Muscle layer of colon (tissue), 2 donors: ENCODE results near the gene SMIM10L2A.

Experiments
- H3K27ac ChIP-seq: one replicate; pipeline ENCODE4 v1.7.0; 2013; ENCODE audit warnings: low read depth, mild to moderate bottlenecking, low read length, moderate library complexity
- H3K27me3 ChIP-seq, 2 donors: one replicate each; pipeline ENCODE4 v1.7.0; 2013; ENCODE audit warnings: low read length in 2 of 2, mild to moderate bottlenecking in 2 of 2; ENCODE audit not compliant: insufficient read depth in 2 of 2, control insufficient read depth in 1 of 2
- H3K36me3 ChIP-seq: one replicate; pipeline ENCODE4 v1.7.0; 2013; ENCODE audit warnings: mild to moderate bottlenecking, low read length; ENCODE audit not compliant: insufficient read depth
- H3K4me1 ChIP-seq: one replicate; pipeline ENCODE4 v1.7.0; 2013; ENCODE audit warnings: mild to moderate bottlenecking, low read length; ENCODE audit not compliant: insufficient read depth
- H3K4me3 ChIP-seq, 2 donors: one replicate each; pipeline ENCODE4 v1.7.0; 2013; ENCODE audit warnings: low read length in 2 of 2, low read depth in 1 of 2, mild to moderate bottlenecking in 1 of 2, moderate library complexity in 1 of 2
- H3K9ac ChIP-seq: one replicate; pipeline ENCODE4 v1.7.0; 2013; ENCODE audit warnings: low read length
- H3K9me3 ChIP-seq: one replicate; pipeline ENCODE4 v1.7.0; 2013; ENCODE audit warnings: mild to moderate bottlenecking, low read length
- donor health status: abdominal sarcoma.
- donor health status: Adenocarcinoma of cecum.

SMIM10L2A gene

DNA sequence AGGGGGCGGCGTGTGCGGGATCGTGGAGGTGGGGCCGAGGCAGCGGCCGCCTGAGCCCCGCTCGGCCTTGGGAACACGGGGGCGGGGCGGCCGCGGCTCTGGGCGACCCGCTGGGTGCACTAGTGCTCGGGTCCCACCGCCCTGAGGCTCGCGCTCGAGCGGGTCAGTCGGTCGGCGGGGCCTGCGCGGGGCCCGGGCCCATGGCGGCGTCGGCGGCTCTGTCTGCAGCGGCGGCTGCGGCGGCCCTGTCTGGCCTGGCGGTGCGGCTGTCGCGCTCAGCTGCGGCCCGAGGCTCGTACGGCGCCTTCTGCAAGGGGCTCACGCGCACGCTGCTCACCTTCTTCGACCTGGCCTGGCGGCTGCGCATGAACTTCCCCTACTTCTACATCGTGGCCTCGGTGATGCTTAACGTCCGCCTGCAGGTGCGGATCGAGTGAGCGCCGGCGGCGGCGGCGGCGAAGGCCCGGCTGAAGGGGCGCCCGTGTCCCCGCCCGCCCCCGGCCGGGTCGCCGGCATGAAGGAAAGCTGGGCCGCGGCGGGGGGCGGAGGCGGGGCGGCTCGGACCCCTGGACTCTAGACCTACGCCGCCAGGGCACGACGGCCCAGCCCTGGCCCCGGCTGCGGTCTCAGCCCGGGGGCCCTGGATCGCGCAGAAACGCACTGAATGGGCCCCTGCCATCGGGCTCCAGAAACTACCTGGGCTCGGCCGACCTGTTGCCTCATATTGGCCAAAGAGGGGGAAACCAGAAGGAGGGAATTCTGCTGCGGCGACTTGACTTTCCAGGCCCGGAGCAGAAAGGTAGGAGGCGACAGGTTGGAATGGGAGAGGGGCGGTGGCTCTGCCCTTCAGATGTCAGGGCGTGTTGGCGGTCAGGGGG, at the start of gene SMIM10L2A:
Gene SMIM10L2A, plus strand, starts transcription at position 13 of the 878 bp plus-strand sequence. Its CDS starts 188 bp downstream, at position 201.
- no peaks in the 10 kb centered on the region for H3K4me1 ChIP-seq
- peaks cover 0 to 6% of the 10 kb centered on the region in 2 donors for H3K27me3 ChIP-seq
- no peaks in the 10 kb centered on the region for H3K36me3 ChIP-seq
- no peak within 1 kb of the TSS for H3K9ac ChIP-seq
- peak within 1 kb of the TSS; percentile 24 to 27 for H3K4me3 ChIP-seq
- no peaks in the 10 kb centered on the region for H3K9me3 ChIP-seq
- H3K27ac ChIP-seq, result no peak within 1 kb of the TSS

DNA sequence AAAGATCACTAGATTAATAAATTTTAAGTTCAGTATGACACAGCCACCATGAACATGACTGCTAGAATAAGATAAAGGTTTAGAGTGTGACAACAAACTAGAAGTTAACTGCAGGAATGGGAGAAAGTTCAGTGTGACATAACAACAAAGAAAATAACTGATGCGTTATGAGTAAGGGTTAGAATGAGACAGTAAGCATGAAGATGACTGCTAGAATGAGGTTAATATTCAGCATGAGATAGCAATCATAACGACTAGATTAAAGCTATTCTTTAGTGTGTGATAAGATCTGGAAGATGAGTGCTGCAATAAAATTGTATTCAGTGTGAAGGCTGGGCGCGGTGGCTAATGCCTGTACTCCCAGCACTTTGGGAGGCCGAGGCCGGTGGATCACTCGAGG, 48.4 kb upstream of the SMIM10L2A start:
- no peak overlapping the region for H3K27ac ChIP-seq
- no peak overlapping the region for H3K9ac ChIP-seq
- H3K27me3 ChIP-seq, result no peaks in the 10 kb centered on the region
- H3K9me3 ChIP-seq, result no peaks in the 10 kb centered on the region
- no peaks in the 10 kb centered on the region for H3K36me3 ChIP-seq
- no peak overlapping the region for H3K4me3 ChIP-seq
- H3K4me1 ChIP-seq, result no peaks in the 10 kb centered on the region

DNA sequence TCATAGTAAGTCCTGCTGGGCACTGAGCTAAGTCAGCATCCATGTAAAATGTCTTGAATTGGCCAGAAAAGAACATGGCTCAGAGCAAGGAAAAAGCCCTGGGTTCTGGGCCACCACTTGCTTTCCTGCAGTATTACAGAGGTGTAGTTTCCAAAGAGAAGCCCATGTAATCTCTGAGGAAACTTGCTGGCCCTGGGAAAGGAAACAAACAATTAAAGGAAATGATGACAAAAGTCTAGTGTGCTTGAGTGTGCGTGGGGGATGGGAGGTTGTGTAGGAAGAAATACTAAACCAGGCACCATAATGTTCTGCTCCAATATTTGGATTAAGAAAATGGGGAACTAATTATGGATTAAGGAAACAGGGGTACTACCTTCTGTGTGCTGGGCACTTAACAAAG, 39.5 kb upstream of the SMIM10L2A start:
- no peaks in the 10 kb centered on the region for H3K4me1 ChIP-seq
- no peaks in the 10 kb centered on the region for H3K27me3 ChIP-seq
- H3K9me3 ChIP-seq, result no peaks in the 10 kb centered on the region
- H3K36me3 ChIP-seq, result no peaks in the 10 kb centered on the region
- H3K27ac ChIP-seq, result no peak overlapping the region
- no peak overlapping the region for H3K4me3 ChIP-seq
- no peak overlapping the region for H3K9ac ChIP-seq

DNA sequence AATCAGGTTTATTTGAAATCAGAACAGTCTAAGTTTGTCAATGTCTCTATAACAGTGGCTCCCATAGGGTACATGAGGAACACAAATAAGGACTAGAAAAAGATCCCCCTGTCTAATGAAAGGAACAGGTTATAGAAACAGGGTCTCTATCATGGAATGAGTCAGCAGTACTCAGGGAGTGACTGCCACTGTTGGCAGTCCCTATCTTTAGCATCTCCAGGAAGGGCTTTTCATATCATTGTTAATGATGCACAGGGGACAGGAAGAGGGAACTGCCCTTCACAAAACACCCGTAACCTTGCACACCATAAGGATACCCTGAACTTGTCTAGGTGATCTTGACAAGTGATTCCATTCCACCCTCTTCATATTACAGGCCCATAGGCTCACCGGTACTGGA, 38.5 kb upstream of the SMIM10L2A start:
- no peaks in the 10 kb centered on the region for H3K9me3 ChIP-seq
- no peak overlapping the region for H3K9ac ChIP-seq
- H3K27ac ChIP-seq, result no peak overlapping the region
- H3K27me3 ChIP-seq, result no peaks in the 10 kb centered on the region
- no peak overlapping the region for H3K4me3 ChIP-seq
- no peaks in the 10 kb centered on the region for H3K4me1 ChIP-seq
- H3K36me3 ChIP-seq, result no peaks in the 10 kb centered on the region

- no peaks in the 10 kb centered on the region for H3K9me3 ChIP-seq
- no peaks in the 10 kb centered on the region for H3K4me1 ChIP-seq
- no peak overlapping the region for H3K4me3 ChIP-seq
- H3K27me3 ChIP-seq, result no peaks in the 10 kb centered on the region
- no peaks in the 10 kb centered on the region for H3K36me3 ChIP-seq
- no peak overlapping the region for H3K9ac ChIP-seq
- no peak overlapping the region for H3K27ac ChIP-seq
These were observed 37.4 kb upstream of the SMIM10L2A start for GRCh38 chrX:135384161-135384836.

DNA sequence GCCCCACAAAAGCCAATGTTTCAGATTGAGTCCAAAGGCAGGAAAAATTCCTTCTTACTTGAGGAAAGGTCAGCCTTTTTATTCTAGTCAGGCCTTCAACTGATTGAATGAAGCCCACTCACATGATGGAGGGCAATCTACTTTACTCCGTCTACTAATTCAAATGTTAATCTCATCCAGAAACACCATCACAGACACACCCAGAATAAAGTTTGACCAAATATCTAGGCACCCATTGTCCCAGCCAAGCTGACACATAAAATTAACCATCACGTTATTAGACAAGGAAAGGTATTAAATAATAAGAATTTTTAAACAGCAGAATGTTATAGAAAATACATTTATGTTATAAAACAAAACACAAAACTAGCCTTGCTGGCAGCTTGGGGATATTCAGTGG, 32.9 kb upstream of the SMIM10L2A start:
- no peak overlapping the region for H3K27ac ChIP-seq
- H3K27me3 ChIP-seq, result no peaks in the 10 kb centered on the region
- H3K4me3 ChIP-seq, result no peak overlapping the region
- no peaks in the 10 kb centered on the region for H3K9me3 ChIP-seq
- H3K4me1 ChIP-seq, result no peaks in the 10 kb centered on the region
- no peak overlapping the region for H3K9ac ChIP-seq
- H3K36me3 ChIP-seq, result no peaks in the 10 kb centered on the region

DNA sequence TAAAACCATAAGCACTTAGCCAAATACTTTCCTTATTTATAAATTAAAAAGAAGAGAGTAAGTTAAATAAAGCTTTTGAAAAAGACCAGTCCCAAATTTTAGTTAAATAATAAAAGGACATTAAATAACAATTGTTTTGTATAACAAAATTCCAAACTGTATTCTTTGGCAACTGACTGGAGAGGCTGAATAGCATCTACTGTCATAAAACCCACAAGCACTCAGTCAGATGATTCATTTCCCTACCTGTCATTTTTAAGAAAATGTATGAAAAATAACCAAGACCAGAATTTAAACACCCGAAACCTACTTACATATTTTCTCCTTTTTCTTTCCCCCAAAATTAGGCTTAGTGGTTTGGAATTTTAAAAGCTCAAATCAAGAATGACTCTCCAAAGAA, 32.5 kb upstream of the SMIM10L2A start:
- no peak overlapping the region for H3K4me3 ChIP-seq
- no peak overlapping the region for H3K27ac ChIP-seq
- H3K4me1 ChIP-seq, result no peaks in the 10 kb centered on the region
- H3K9ac ChIP-seq, result no peak overlapping the region
- H3K9me3 ChIP-seq, result no peaks in the 10 kb centered on the region
- no peaks in the 10 kb centered on the region for H3K36me3 ChIP-seq
- H3K27me3 ChIP-seq, result no peaks in the 10 kb centered on the region

DNA sequence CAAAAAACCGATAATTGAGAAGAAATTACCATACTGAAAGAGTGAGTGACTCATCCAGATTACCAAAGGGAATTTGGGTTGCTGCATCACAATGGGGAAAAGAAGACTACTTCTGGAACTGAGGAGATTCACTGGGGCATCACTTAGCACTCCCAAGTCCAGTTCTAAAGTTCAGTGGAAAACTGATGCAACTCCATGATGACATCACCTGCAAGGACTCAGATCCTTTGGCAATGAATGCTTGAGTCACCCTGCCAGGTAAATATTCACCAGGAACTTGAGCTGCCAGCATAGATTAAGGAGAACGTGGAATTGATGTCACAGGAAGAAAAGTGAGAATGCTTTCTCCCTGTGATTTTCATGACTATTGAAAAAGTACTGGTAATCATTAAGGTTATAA, 32.0 kb upstream of the SMIM10L2A start:
- Histone ChIP-seq H3K4me3 (no peak overlapping the region), H3K9ac (no peak overlapping the region), H3K27ac (no peak overlapping the region), H3K9me3 (no peaks in the 10 kb centered on the region), H3K4me1 (no peaks in the 10 kb centered on the region), H3K27me3 (no peaks in the 10 kb centered on the region), H3K36me3 (no peaks in the 10 kb centered on the region)

DNA sequence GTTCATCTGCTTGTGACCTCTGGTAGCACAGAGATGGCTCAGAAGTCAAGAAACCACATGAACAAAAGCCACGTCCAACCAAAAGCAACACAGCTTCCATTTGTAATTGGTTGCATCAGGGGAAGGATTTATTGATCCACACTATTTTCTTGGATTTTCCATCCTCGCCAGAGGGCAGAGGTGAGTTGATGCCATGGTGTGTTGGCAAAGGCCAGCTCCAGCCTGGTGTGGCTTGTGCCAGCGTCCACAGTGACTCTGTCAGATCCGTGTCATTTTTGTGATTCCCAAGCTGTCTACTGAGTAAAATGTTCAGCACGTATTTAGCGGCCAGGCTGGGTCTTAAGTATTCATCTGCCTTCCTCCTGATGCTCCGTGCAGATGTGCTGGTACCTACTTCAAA, 30.0 kb upstream of the SMIM10L2A start:
- no peaks in the 10 kb centered on the region for H3K9me3 ChIP-seq
- H3K4me3 ChIP-seq, result no peak overlapping the region
- no peaks in the 10 kb centered on the region for H3K27me3 ChIP-seq
- H3K4me1 ChIP-seq, result no peaks in the 10 kb centered on the region
- H3K9ac ChIP-seq, result no peak overlapping the region
- H3K27ac ChIP-seq, result no peak overlapping the region
- H3K36me3 ChIP-seq, result no peaks in the 10 kb centered on the region

GRCh38 chrX:135393051-135393450, 28.7 kb upstream of the SMIM10L2A start:
- Histone ChIP-seq H3K4me1 (no peaks in the 10 kb centered on the region), H3K27ac (no peak overlapping the region), H3K4me3 (no peak overlapping the region), H3K9ac (no peak overlapping the region), H3K27me3 (no peaks in the 10 kb centered on the region), H3K36me3 (no peaks in the 10 kb centered on the region), H3K9me3 (no peaks in the 10 kb centered on the region)

- no peak overlapping the region for H3K4me3 ChIP-seq
These were observed 26.7 kb upstream of the SMIM10L2A start for GRCh38 chrX:135395064-135395463.

More at GRCh38 chrX:135395064-135395463, 26.7 kb upstream of the SMIM10L2A start:
- Histone ChIP-seq H3K27ac (no peak overlapping the region), H3K36me3 (no peaks in the 10 kb centered on the region), H3K9me3 (no peaks in the 10 kb centered on the region), H3K9ac (no peak overlapping the region), H3K4me1 (no peaks in the 10 kb centered on the region), H3K27me3 (no peaks in the 10 kb centered on the region)
